DOHH2 (cell line): ENCODE data around the gene GOLGA5.

Source experiments
- H3F3A ChIP-seq: fragments of 200-600 bp; sonication (generic), shearing (Covaris generic); 2 replicates; pipeline ENCODE4 v1.6.0; 2016; ENCODE audit warnings: antibody characterized with exemption, mild to moderate bottlenecking; ENCODE audit not compliant: control insufficient read depth, insufficient read depth
- H3K27ac ChIP-seq: fragments of 200-600 bp; sonication (generic); 2 replicates; pipeline ENCODE4 v1.5.1; 2014; ENCODE audit warnings: low read depth, mild to moderate bottlenecking, low read length, moderate library complexity
- H3K27me3 ChIP-seq: fragments of 200-600 bp; sonication (generic); 2 replicates; pipeline ENCODE4 v1.6.1; 2014; ENCODE audit warnings: mild to moderate bottlenecking, low read length, mixed read lengths; ENCODE audit not compliant: control insufficient read depth
- H3K36me3 ChIP-seq: fragments of 200-600 bp; sonication (generic); 2 replicates; pipeline ENCODE4 v1.6.1; 2014; ENCODE audit warnings: mild to moderate bottlenecking, low read length, moderate library complexity, mixed read lengths; ENCODE audit not compliant: control insufficient read depth
- H3K4me1 ChIP-seq: fragments of 200-600 bp; sonication (generic); 2 replicates; pipeline ENCODE4 v1.6.1; 2014; ENCODE audit warnings: mild to moderate bottlenecking, low read length, mixed read lengths; ENCODE audit not compliant: control insufficient read depth
- H3K4me2 ChIP-seq: fragments of 200-600 bp; sonication (generic); 2 replicates; pipeline ENCODE4 v1.6.0; 2014; ENCODE audit warnings: mild to moderate bottlenecking, low read length, moderate library complexity
- H3K4me3 ChIP-seq: fragments of 200-600 bp; sonication (generic); 2 replicates; pipeline ENCODE4 v1.5.1; 2014; ENCODE audit warnings: mild to moderate bottlenecking, low read length, mixed read lengths
- H3K79me2 ChIP-seq: fragments of 200-600 bp; sonication (generic); 2 replicates; pipeline ENCODE4 v1.6.1; 2014; ENCODE audit warnings: mild to moderate bottlenecking, low read length, mixed read lengths; ENCODE audit not compliant: control insufficient read depth
- H3K9me2 ChIP-seq: fragments of 200-600 bp; sonication (generic); replicated peaks from 2 replicates; pipeline ENCODE4 v1.6.1; 2014; ENCODE audit warnings: mild to moderate bottlenecking, low read length, mixed read lengths; ENCODE audit not compliant: control insufficient read depth
- H3K9me3 ChIP-seq: fragments of 200-600 bp; sonication (generic); 2 replicates; pipeline ENCODE4 v1.6.1; 2014; ENCODE audit warnings: antibody characterized with exemption, low read length, mixed read lengths; ENCODE audit not compliant: control insufficient read depth, insufficient read depth
- H4K20me1 ChIP-seq: fragments of 200-600 bp; sonication (generic); 2 replicates; pipeline ENCODE4 v1.6.0; 2014; ENCODE audit warnings: low read depth, mild to moderate bottlenecking, antibody characterized with exemption, low read length, moderate library complexity; ENCODE audit not compliant: control insufficient read depth, insufficient read depth
- CTCF ChIP-seq: fragments of 200-600 bp; sonication (generic); IDR thresholded peaks from one replicate; pipeline ENCODE4 v1.5.1; 2014; ENCODE audit warnings: antibody characterized with exemption, mild to moderate bottlenecking, low read depth, low read length; ENCODE audit not compliant: poor library complexity, severe bottlenecking
- EZH2phosphoT487 ChIP-seq: fragments of 200-600 bp; sonication (generic); IDR thresholded peaks from 2 replicates; pipeline ENCODE4 v1.6.1; 2017; ENCODE audit warnings: borderline replicate concordance, mild to moderate bottlenecking, antibody characterized with exemption, low read length, moderate library complexity, mixed read lengths

The GOLGA5 gene

GRCh38 chr14:92885279-92886061 lies 91.4 kb downstream of the GOLGA5 start:
- Histone ChIP-seq H3K4me1 (no peaks in the 10 kb centered on the region), H4K20me1 (no peaks in the 10 kb centered on the region), H3K4me3 (no peak overlapping the region), H3K27me3 (no peaks in the 10 kb centered on the region), H3K36me3 (no peaks in the 10 kb centered on the region), H3K79me2 (no peaks in the 10 kb centered on the region), H3K9me2 (no peaks in the 10 kb centered on the region), H3K27ac (no peak overlapping the region), H3K4me2 (no peak overlapping the region), H3F3A (no peaks in the 10 kb centered on the region), H3K9me3 (no peaks in the 10 kb centered on the region)
- TF ChIP-seq EZH2phosphoT487 (no peak), CTCF (no peak)

GRCh38 chr14:92886337-92886736 lies 92.2 kb downstream of the GOLGA5 start:
- Histone ChIP-seq H3K4me1 (no peaks in the 10 kb centered on the region), H3K9me2 (no peaks in the 10 kb centered on the region), H3K79me2 (no peaks in the 10 kb centered on the region), H3K4me2 (no peak overlapping the region), H3F3A (no peaks in the 10 kb centered on the region), H3K9me3 (no peaks in the 10 kb centered on the region), H3K4me3 (no peak overlapping the region), H4K20me1 (no peaks in the 10 kb centered on the region), H3K27ac (no peak overlapping the region), H3K36me3 (no peaks in the 10 kb centered on the region), H3K27me3 (no peaks in the 10 kb centered on the region)
- no peak for TF ChIP-seq CTCF
- TF ChIP-seq EZH2phosphoT487: no peak

- no peak overlapping the region for H3K27ac ChIP-seq
- no peaks in the 10 kb centered on the region for H3K27me3 ChIP-seq
- H3K79me2 ChIP-seq: no peaks in the 10 kb centered on the region
These were observed 93.1 kb downstream of the GOLGA5 start for GRCh38 chr14:92887157-92887556.

More at GRCh38 chr14:92887157-92887556, 93.1 kb downstream of the GOLGA5 start:
- Histone ChIP-seq H3F3A (no peaks in the 10 kb centered on the region), H3K9me3 (no peaks in the 10 kb centered on the region), H4K20me1 (no peaks in the 10 kb centered on the region), H3K4me1 (no peaks in the 10 kb centered on the region), H3K4me3 (no peak overlapping the region), H3K4me2 (no peak overlapping the region), H3K9me2 (no peaks in the 10 kb centered on the region), H3K36me3 (no peaks in the 10 kb centered on the region)
- no peak for TF ChIP-seq EZH2phosphoT487
- TF ChIP-seq CTCF: no peak
